Stimulated activated CD8-positive, alpha-beta memory T cell treated with anti-CD3 and anti-CD28 coated beads, Interleukin-4, amount 100 ng/mL, for 24 hours (primary cell): ENCODE measurements around the gene SLC22A23.

ENCODE experiments used
- DNase-seq: peaks from one replicate; pipeline ENCODE4 v3.0.0-alpha.2; 2020; ENCODE audit warnings: low read depth

SLC22A23 gene

DNA sequence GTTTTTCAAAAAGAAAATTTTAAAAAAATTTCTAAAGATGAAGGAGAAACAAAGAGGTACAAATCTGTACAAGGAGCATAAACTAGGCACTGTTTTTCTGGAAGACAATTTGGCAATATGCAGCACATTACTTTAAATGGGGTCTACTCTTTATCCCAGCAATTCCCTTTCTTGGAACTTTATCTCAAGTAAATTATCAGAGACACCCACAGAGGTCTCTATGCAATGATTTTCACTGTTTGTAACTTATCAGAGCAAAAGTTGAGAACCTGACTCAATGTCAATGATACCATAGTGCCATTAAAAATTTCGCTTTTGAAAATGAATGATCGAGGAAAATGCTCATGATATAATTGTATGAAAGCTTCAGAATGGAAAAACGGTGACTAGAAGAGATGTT is 35.7 kb downstream of the SLC22A23 start:
- DNase-seq, result no peak

DNA sequence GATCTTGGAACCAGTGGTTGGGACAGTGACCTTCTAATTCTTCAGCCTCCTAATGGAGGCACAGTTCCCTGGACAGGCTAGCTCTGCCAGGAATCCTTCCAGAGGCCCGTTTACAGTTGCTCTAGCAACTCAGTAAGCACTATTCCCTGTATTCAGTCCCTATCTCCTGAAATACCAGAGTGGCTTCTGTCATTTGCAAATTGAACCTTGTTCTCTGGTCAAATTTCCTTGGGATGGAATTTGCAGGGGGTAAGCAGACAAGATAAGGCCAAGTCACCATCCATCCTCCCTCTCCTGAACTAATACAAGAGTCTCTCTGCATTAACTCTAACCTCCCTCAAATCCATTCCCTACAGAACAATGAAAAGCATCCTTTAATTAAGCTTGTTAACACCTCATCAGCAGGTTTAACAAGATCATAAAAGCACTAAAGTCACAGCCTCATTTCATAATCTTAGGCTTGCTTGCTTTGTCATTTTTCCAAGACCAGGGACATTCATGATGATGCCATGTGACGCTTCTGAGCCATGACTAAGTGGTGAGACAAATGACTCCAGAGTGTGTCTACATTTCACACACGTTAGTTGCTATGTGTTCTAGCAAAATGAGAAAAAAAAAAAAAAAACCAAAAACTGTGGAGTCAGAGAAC is 37.1 kb downstream of the SLC22A23 start:
- DNase-seq, result no peak

DNA sequence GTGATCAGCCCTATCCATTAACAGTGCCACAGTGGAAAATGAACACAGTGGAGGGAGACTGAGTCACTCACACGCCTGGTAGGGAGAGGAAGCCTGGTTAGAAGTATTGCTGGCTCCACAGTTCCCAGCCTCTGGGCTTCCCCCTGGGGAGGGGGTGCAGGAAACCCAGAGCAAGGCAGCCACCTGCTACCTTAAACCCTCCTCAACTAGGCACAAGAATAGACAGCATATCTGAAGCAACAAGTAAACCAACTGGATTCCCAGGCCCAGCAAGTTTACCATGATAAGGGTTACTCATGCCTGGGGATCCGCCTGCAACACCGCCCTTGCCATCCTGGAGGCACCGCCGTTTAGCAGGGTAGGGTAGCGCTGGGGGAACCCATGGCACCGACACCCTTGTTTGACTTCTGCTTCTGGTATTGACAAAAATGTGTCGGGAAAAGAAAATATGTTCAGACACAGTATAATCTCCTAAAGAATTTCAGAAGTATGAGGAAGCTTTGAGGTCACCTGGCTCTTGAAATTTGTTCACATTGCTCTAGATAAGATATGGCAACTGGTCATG is 38.3 kb downstream of the SLC22A23 start:
- no peak for DNase-seq

DNA sequence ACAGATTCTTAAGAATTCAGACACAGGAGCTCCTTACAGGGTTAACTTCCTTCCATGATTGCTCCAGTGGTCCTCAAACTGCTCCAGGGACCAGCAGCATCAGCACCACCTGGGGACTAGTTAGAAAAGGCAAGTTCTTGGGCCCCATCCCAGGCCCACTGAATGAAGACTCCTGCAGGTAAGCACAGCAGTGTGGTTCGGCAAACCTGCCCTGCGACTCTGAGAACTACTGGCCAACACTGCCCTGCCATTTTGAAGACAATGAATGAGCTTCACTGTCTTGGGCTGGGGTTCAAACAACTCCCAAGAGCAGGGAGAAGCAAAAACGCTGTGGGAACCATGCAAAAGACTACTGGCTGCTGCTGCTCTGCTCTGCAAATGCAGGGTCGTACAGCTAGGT is 39.4 kb downstream of the SLC22A23 start:
- no peak for DNase-seq

DNA sequence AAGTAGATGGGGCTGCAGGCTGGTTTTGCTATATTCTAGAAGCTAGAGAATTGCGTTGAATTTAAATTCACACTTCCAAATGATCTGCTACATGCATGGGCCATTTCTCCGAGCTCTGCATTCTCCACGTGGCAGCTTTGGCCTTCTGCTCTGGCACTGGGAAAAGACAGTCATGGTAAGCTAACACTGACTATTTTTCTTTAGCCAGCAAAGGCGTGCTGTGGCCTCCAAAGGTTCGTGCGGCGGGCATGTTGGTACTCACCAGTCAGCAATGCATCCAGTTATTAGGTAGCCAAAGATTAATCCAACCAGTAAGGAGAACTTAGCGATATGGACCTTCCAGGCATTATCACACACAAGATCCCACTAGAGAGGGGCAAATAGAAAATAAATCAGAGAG is 41.4 kb downstream of the SLC22A23 start:
- DNase-seq, result no peak

DNA sequence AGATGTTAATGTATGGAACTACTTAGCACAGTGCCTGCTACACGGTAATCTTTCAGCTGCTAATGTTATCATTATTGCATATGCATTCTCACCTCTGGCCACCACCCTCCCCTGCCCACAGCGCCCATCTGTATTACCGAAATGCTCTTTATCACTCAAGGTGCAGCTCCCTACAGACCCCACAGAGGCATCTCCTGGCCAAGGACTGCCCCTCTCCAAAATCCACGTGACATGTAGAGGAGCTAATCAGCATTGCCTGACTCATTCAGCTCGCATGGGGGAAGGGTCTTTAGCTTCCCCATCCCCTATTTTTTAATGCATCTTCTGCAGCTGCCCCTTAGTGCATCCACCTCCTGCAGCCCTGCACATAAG is 41.8 kb downstream of the SLC22A23 start:
- DNase-seq, result no peak

DNA sequence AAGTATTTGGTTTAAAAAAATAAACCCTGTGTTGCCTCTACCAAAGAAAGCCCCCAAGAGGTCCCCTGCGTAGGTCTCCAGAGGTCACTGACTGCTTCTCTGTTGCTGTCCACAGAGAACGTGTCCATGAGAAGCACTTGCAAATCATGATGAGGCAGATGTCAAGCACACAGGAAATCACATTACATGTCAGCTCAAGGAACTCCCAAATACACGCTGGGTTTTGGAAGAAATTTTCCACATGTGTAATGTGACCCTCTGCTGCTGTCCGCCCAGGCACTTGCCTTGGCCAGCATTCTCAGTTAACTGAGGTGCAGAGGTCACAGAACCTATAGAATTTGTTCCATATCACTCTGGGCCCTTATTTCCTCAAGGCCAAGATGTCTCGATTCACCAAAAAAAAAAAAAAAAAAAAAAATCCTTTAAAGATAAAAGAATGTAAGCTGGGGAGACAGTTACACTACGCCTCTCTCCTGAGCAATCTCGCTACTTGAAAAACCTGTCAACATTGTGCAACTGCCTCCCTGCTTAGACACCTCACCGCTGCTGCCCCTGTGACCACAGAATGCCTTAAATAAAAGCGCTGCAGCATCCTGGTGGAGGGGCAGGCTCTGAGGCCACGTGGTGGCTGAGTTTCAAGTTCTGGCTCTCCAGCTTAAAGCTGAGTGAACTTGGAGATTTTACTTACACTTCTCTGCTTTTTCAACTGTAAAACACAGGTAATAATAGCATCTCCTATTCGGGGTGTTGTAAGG is 42.3 kb downstream of the SLC22A23 start:
- no peak for DNase-seq

DNA sequence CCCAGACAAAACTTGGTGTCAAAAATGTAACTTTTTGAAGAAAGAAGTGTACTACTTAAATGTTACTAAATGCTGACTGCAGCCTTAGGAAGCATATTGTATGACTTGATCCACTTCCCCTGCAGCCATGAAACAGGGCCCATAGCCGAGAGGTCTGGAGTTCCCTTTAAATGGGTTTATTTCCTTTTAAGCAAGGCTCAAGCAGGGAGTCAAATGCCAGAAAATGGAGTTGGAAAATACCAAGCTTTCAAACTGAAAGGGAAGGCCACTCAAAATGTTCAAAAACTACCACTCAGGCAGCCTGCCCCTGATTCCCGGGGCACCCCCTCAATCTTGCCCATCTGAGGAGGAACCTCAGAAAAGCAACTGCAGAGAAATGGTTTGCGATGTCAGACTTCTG is 43.3 kb downstream of the SLC22A23 start:
- DNase-seq, result no peak

DNA sequence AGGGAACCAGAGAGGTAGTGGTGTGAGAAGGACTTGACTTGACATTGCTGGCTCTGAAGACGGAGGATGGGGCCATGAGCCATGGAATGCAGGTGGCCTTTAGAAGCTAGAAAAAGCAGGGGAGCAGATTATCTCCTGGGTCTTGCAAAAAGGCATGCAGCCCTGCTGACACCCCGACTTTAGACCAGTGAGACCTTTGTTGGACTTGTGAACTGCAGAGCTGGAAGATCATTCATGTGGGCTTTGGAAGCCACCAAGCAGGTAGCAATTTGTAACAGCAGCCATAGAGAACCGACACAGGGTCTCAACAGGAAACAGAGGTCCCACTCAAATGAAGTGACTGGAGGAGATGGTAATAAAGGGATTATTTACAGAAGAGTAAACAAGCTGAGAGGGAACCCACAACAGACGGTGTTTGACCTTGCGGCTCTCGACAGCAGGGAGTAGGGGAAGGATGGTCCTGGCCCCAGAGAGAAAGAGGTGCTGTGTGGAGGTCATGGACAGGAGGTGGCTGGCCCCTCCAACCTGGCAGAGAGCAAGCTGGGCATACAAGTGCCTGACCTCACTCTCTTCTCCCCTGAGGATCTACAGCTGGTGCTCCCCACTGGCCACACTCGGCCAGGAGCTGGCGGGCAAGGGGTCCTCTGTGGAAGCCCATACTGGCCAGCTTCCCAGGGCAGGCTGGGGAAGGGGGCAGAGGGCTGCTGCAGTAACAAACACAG is 43.9 kb downstream of the SLC22A23 start:
- DNase-seq, result no peak

DNA sequence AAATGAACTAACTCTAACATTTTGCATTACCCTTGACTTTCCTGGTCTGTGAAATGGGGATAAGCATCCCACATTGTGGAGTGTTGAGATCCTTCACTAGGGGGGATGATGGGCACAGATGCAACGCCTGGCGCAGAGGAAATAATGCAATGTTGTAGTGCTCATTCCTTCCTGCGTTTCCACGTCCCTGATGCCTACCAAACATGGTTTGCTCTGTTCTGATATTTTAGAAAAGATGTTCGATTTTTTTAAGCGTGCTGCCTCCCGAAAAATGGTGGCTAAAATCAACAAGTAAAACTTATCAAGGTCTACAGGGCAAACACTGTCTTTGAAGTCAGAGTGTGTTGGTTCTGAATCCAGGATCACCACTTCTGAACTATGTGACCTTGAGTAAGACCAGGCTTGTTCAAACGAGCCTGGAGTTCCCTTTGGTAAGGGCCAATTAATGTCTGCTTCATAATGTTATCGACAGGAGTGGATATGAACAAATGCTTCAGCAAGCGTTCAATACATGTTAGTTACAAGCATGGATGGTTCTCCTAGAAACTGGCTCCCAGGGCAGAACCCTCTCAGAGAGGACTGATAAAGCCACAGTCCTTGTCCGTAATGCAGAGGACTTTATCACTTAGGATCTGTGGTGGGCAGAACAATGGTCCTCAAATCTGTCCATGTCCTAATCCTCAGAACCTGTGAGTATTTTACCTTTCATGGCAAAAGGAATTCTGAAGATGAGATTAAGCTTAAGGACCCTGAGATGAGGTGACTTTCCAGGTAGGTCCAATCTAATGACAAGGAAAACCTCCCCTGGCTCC is 44.7 kb downstream of the SLC22A23 start:
- DNase-seq, result no peak

DNA sequence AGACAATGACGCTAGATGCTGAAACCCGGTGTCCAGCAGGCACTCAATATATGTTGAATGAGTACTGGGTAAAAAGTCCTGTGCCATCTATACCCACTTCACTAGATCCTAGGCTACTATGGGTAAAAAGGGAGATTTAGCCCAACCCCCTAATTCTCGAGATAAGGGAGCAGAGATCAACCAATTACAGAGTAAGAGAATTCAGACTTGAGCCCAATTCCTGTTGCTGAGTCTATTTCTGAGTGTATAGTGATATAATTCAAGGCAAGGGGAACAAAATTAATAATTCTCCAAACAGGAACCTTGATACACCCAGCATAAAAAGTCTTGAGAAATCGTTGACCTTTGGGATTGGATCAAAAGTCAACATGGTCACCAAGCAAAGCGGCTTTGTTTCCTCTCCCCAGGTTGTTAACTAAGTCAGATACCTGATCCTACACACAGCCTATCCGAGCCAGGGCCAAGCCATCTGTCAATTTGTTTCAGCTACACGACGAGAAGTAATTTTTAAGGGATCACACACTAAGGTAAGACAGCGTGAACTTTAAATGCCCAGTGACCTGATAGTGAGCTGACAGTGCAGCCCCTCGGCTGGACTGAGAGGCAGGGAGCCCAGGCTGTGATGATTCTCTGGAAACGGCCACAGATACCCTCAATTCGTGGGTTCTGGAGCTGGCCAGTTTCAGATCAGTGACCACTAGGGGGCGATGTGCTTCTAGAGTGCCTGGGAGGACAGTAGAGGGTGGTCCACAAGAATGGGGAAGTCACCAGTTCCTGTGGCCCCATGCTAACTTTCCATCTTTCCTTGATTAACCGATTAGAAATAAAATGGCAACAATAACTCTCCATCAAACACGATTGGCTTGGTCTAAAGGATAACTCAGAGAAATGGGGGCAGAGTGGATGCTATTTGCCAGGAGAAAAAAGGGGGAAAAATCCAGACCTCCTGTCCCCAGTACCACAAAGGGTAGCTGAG is 46.2 kb downstream of the SLC22A23 start:
- DNase-seq, result peak; percentile 36

DNA sequence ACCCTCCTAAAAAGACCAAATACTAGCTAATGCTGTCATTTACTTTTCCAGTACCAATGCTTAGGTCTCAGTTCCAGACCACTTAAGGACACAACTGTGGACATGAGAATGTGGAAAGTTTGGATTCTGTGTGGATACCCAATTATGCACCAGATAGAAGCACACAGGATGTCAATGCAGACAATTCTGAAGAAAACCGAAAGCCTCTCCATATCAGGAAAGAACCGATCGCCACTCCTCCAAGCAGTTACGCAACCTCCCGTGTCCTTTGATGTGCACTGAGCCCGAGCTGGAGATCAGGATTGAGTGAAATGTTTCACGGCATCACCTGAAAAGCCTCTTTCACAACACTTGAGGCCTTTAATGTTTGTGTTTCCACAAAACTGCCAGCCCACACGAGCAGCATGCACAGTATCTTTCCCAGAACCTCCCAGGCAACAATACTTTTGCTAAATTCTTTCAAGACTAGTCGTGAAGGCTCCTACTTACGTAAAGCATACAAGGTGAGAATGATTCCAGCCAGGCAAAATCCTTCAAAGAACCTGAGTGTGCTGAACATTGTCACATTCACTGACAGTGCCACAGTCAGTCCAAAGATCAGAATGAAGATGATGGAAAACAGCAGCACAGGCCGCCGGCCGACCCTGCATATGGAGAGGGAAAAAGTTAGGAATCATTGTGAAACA is 47.0 kb downstream of the SLC22A23 start:
- DNase-seq, result no peak

DNA sequence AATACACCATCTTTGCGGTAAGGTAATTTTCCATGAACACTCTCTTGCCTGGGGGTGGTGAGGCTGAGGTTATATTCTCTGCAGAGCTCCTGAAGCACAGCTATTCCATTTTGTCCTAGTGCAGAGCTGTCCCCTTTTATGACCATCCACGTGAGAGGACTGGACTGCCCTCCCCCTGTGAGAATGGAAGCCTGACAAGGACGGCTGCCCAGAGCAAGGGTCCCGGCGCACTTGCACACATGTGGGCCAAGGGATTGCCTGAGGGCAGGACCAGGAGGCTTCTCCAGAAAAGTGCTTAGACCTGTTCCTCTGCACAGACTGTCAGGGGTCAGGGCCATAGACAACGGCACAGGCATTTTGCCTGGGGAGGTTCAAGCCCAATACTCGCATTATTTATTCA is 48.2 kb downstream of the SLC22A23 start:
- DNase-seq, result no peak

DNA sequence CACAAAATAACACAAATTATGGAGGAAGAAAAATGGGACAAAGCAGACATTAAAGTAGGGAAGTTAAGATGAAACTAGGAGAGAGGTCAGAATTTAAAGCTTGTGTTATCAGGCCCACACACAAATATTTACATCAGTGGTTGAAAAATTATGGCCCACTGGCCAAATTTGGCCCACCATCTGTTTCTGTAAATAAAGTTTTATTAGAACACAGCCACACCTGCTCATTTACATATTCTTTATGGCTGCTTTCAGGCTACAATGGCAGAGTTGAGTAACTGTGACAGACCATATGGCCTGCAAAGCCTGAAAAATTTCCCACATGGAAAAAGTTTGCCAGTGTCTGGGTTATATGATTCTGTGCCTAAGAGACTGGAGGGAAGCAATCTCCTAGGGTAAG is 49.0 kb downstream of the SLC22A23 start:
- DNase-seq, result no peak

DNA sequence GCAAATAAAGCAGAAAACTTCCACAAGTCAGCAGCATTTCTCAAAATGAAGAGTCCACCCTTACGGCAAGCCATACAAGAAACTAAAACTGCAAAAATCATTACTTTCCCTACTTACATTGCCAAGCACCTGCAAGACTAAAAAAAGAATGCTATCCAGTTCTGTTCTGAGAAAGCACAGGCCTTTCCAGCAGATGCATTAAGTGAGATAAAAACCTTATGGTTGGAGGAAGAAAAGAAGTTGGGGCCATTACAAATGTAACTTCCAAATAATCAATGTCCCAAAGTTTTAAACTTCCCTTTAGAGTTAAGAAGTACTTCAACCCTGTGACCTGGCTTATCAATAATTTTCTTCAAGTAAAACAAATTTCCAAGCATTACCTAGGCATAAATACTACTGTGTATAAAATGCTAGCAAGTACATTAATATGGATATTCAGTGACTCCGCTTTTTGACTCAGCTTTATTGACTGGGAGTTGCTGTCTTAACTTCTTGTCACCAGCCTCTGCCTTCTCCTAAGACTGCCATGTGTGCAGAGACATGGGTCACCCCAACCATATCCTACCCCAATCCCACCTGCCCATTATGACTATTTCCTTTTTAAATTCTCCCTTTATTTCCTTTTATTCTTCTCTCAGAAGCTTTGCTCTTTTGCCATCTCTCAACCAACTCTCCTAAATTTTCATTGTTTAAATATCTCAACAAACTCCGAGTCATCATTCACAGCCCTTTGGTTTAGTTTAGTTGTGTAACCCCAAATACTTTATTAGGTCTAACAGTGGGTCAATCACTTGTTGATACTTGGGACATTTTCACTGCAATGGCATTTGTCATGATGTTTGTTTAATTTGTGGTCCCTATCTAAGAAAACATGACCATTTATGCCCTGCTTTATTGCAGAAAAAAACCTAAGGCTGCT is 49.7 kb downstream of the SLC22A23 start:
- DNase-seq, result no peak

DNA sequence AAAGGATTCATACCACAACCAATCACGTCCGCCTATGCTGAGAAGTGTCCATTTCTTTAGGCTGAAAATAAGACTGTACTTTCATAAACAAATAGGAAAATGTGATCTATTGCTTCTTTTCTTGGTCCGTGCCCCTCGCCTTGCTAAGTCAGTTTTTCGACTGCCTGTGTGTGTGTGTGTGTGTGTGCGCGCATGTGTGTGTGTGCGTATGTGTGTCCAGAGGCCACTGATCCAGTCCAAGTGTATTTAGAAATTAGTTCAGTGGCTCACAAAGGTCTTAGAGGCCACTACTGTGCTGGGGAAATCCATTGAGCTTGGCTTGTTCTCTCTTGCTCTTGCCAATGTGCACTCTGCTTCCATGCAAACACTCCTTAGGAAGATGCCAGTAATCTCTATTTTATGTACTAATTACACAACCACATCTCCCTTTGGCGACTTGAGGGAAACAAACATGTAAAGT is 50.5 kb downstream of the SLC22A23 start:
- no peak for DNase-seq

DNA sequence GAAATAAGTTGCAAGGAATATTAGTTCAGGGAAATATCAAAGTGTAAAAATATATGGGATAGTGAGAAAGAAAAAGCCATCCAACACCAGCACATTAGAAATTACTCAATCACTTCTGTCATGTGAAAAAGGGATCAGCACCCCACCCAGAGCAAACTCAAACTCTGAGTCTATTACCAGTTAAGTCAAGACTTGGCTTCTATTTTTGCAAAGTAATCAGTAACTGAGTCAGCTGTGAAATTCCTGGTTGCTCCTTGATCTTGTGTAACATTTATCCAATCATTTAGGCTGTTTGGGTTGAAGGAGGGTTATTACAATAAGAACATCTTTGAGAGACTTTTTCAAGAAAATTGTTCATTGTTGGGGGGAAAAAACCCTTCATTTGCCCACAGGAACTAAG is 51.2 kb downstream of the SLC22A23 start:
- no peak for DNase-seq

DNA sequence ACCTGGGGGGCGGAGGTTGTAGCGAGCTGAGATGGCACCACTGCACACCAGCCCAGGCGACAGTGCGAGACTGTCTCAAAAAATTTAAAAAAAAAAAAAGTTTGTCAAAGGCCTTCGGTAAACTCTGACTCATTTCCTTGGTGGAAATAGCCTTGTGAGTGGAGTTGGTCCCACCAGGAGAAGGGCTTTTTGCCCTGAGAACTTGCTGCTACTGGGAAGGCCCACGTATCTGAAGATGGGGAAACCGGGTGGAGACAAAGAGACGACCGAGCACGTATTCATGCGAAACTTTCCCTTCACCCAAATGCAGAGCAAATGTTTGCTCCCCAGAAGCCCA is 51.7 kb downstream of the SLC22A23 start:
- no peak for DNase-seq
